Measurements from ENCODE around the gene ELOVL1. TPM values are rescaled to one million over a fixed set of nuclear protein-coding genes. Genes with fewer than 3 reads are reported as not detected.

ELOVL1 gene
- total RNA-seq, 1 experiment from 2014 or later = 21.6 TPM

DNA sequence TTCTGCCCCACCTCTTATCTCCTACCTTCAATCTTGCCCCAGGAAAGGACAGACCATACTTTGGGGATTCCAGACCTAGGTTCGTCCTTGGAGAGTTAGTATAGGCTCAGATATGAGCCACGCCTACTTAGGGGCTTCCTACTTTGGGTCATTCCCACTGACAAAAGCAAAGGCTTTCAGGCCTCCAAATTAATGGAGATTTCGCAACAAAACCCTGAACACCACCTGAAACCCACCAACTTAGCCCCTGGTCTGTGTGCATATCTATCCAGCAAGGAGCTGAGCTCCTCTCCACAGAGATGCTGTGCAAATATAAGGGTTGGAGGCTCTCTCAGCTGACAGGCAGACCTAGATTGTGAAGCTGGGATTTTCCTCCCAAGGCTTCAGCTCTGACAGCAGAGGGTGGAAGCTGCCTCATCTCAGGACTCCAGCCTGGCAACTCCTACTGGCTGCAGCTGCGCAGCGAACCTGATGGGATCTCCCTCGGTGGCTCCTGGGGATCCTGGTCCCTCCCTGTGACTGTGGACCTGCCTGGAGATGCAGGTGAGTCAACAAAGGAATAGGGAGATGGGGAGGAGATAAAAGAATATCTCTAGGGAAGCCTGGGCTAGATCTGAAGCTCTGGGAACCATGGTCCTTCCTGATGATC, 28.1 kb downstream of the ELOVL1 start:
- Histone ChIP-seq H3K9ac (ENCODE audit: extremely low read depth, insufficient read length, low read length) (no peak overlapping the region), H2BK20ac (ENCODE audit: low read depth, low read length, poor library complexity, severe bottlenecking) (no peak overlapping the region), H3K23ac (ENCODE audit: insufficient read length, low read depth, low read length) (no peak overlapping the region), H2BK15ac (ENCODE audit: low read depth, low read length) (no peak overlapping the region), H3K23me2 (ENCODE audit: insufficient read length, low read depth, low read length, poor library complexity, severe bottlenecking) (no peaks in the 10 kb centered on the region), H2BK120ac (ENCODE audit: low read depth, low read length, poor library complexity, severe bottlenecking) (no peak overlapping the region), H2BK12ac (ENCODE audit: insufficient read length, low read depth, low read length) (no peak overlapping the region), H4K8ac (replicated peaks; ENCODE audit: insufficient read length, low read depth, low read length) (no peak overlapping the region), H3K9me3 (ENCODE audit: control insufficient read depth, low read depth, low read length) (no peaks in the 10 kb centered on the region), H3K79me1 (ENCODE audit: insufficient read depth, low read depth, low read length, poor library complexity, severe bottlenecking) (no peaks in the 10 kb centered on the region), H4K20me1 (ENCODE audit: control insufficient read depth, insufficient read depth, insufficient read length) (no peaks in the 10 kb centered on the region), H3K14ac (ENCODE audit: insufficient read depth, low read length) (no peak overlapping the region), H3K27me3 (ENCODE audit: insufficient read depth, low read length) (no peaks in the 10 kb centered on the region), H3K27ac (ENCODE audit: insufficient read length, low read depth, low read length) (no peak overlapping the region), H3K79me2 (ENCODE audit: insufficient read depth, low read length) (no peaks in the 10 kb centered on the region), H3K56ac (ENCODE audit: insufficient read length, low read depth, low read length) (no peak overlapping the region), H3K4me1 (ENCODE audit: insufficient read depth, low read length) (no peaks in the 10 kb centered on the region), H4K5ac (ENCODE audit: insufficient read length, low read depth, low read length) (no peak overlapping the region), H3T11ph (ENCODE audit: low read length) (no peak overlapping the region), H3K4me2 (ENCODE audit: insufficient read depth, insufficient read length, low read length) (no peak overlapping the region), H4K91ac (ENCODE audit: insufficient read length, low read depth, low read length) (no peak overlapping the region), H3K4ac (ENCODE audit: low read depth, low read length) (no peak overlapping the region), H2AK5ac (ENCODE audit: insufficient read length, low read length) (no peak overlapping the region), H2BK5ac (ENCODE audit: insufficient read length, low read length) (no peak overlapping the region), H2AFZ (ENCODE audit: low read length) (no peak overlapping the region), H3K18ac (ENCODE audit: insufficient read length, low read depth, low read length) (no peak overlapping the region)
- whole genome bisulfite sequencing (ENCODE audit: extremely low coverage, insufficient read length, low lambda C conversion rate) = no CpG with 5 or more reads among the region's 6 CpGs
- no peak for DNase-seq
- Mint-ChIP-seq H3K36me3 (ENCODE audit: insufficient read depth in 1 of 3, low read depth in 3 of 3) (no peaks in the 10 kb centered on the region), H3K4me1 (peaks cover 4% of the 10 kb centered on the region in 2 experiments), H3K4me3 (no peak overlapping the region), H3K9me3 (no peaks in the 10 kb centered on the region), H3K27ac (no peak overlapping the region), H3K27me3 (ENCODE audit: low read depth) (peaks cover 21% of the 10 kb centered on the region)
- TF ChIP-seq, protein P1, sequence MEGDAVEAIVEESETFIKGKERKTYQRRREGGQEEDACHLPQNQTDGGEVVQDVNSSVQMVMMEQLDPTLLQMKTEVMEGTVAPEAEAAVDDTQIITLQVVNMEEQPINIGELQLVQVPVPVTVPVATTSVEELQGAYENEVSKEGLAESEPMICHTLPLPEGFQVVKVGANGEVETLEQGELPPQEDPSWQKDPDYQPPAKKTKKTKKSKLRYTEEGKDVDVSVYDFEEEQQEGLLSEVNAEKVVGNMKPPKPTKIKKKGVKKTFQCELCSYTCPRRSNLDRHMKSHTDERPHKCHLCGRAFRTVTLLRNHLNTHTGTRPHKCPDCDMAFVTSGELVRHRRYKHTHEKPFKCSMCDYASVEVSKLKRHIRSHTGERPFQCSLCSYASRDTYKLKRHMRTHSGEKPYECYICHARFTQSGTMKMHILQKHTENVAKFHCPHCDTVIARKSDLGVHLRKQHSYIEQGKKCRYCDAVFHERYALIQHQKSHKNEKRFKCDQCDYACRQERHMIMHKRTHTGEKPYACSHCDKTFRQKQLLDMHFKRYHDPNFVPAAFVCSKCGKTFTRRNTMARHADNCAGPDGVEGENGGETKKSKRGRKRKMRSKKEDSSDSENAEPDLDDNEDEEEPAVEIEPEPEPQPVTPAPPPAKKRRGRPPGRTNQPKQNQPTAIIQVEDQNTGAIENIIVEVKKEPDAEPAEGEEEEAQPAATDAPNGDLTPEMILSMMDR (conservative IDR thresholded peaks at IDR 0.05) = no peak
